GM21526 (cell line): ENCODE measurements around the gene ANKRD55.
"Not testable (repeated sequence)": the region's sequence is repeated elsewhere in the genome, so short reads cannot be mapped to it uniquely, and the experiment has no call there.

Experiments used
- ATAC-seq: cut with Tn5 transposase; IDR thresholded peaks from one replicate; pipeline ENCODE4 v1.9.1; 2021; ENCODE audit warnings: moderate library complexity; ENCODE audit not compliant: unreplicated experiment, low FRiP score

Gene ANKRD55

DNA sequence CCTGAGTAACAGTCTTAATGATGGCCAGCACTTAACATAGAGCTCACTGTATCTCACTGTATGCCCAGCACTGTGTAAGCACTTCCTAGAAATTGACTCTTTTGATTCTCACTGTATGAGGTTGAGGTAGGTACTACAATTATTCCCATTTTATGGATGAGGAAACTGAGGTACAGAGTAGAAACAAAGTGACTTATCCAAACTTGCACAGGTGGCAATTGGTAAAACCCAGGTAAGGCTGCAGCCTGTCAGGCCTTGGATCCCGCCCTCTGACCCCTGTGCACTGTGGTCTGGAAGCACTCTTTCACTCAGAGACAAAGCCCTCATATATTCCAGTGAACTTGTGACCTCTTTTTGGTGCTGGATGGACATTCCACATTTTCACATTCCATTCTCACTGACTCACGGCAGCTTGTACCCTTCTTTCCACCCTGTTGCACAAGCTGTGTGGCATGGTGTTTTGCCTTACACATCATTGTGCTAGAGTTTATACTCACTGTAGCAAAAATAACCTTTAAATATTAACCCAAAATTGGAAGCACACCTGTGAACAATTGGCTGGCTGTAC is 21.7 kb downstream of the ANKRD55 start:
- ATAC-seq = no peak

DNA sequence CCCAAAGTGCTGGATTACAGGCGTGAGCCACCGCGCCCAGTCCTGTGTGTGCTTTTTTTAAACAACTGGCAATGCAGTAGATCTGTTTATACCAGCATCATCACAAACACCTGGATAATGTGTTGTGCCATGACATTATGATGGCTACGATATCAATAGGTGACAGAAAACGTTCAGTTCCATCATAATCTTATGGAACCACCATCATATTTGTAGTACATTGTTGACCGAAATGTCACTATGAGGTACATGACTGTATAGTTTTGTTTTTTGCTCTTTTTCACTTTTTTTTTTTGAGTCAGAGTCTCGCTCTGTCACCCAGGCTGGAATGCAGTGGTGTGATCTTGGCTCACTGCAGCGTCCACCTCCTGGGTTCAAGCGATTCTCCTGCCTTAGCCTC is 24.4 kb downstream of the ANKRD55 start:
- ATAC-seq = no peak

DNA sequence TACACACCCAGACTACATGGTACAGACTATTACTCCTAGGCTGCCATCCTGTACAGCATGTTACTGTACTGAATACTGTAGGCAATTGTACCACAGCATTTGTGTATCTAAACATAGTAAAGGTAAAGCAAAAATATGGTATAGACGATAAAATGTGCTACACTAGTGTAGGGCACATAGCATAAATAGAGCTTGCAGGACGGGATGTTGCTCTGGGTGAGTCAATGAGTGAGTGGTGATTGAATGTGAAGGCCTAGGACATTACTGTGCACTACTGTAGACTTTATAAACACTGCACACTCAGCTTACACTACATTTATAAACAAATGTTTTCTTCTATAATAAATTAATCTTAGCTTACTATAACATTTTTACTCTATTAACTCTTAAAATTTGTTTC is 25.6 kb downstream of the ANKRD55 start:
- no peak for ATAC-seq

DNA sequence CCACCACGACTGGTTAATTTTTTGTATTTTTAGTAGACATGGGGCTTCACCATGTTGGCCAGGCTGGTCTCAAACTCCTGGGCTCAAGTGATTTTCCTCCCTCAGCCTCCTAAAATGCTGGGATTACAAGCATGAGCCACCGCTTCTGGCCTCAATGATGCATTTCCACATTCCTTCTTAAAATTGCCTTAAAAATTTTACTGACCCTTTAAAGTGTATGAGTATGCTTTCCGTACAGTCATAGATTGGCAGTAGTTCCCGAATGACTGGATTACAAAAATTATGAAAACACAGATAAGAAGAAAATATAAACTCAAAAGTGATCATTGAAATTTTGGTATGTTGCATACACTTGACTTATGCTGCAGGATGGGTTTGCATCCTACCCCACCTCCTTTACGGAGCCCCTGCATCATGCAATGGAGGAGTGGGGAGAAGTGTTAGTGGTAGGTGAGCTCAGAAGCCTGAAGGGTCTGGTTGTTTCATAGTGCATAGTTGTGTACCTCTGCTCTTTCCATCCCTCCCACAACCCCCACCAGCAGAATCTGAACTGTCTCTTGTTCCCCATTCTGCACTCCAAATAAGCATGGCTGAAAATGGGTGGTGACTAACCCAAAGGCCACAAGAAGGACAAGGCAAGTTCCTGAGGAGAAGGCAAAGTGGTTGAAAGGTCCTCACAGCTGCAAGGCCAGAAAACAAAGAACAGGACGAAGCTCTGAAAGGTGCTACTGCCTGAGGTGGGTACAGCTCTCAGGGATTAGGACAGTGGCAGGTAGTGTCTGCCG is 26.8 kb downstream of the ANKRD55 start:
- no peak for ATAC-seq

DNA sequence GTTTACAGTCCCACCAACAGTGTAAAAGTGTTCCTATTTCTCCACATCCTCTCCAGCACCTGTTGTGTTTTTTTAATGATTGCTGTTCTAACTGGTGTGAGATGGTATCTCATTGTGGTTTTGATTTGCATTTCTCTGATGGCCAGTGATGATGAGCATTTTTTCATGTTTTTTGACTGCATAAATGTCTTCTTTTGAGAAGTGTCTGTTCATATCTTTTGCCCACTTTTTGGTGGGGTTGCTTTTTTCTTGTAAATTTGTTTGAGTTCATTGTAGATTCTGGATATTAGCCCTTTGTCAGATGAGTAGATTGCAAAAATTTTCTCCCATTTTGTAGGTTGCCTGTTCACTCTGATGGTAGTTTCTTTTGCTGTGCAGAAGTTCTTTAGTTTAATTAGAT is 29.2 kb downstream of the ANKRD55 start:
- ATAC-seq = not testable (repeated sequence)

DNA sequence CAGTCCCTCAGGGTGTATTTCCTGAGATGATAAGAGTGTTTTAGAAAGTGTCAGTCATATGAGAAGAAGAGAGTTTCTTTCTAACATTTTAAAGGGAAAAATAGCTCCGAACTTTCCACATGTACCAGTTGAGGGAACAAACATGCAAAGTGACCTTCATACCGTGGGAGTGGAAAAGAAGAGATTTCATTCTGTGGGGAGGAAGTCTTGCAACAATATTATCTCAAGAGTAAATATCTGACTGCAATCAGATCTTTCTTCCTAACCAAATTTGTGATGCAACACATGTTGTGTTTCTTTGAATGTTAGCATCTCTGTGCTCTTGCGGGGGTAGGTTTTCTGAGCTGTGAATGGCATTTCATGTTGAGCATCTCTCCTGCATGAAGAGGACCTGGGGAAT is 30.6 kb downstream of the ANKRD55 start:
- ATAC-seq = no peak

DNA sequence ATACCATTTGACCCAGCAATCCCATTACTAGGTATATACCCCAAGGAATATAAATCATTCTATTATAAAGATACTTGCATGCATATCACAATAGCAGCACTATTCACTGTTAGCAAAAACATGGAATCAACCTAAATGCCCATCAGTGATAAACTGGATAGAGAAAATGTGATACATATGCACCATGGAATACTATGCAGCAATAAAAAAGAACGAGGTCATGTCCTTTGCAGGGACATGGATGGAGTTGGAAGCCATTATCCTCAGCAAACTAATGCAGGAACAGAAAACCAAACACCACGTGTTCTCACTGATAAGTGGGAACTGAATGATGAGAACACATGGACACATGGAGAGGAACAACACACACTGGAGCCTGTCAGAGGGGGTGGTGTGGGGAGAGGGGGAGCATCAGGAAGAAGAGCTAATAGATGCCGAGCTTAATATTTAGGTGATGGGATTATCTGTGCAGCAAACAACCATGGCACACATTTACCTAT is 31.3 kb downstream of the ANKRD55 start:
- not testable (repeated sequence) for ATAC-seq

DNA sequence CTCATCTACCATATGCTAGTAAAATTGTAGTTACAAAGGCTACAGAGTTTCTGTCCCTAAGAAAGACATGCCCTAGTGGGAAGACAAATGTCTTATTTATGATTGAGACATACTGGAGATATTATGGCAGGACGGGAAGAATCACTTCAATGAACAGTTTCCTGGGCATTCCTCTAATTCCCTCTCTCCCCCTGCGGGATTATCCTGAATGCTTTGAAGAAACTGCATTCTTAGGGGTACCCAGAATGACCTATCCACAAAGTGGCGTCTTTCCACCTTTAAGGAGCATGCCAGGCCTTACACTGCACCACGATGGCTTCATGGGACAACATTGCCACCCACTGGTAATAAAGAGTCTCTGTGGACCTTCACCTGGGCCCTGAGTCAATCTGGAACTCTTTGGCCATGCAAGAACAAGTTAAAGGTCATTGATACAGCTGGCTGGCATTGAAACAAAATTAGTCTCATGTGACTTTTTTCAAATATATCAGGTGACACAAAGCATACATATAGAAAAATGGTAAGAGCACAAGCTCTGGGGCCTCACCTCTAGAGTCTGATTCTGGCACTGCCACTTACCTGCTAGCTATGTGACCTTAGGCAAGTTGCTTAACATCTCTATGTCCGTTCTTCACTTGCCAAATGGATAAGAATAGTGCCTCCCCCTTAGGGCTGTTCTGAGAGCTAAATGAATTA is 32.0 kb downstream of the ANKRD55 start:
- ATAC-seq = peak; percentile 85

DNA sequence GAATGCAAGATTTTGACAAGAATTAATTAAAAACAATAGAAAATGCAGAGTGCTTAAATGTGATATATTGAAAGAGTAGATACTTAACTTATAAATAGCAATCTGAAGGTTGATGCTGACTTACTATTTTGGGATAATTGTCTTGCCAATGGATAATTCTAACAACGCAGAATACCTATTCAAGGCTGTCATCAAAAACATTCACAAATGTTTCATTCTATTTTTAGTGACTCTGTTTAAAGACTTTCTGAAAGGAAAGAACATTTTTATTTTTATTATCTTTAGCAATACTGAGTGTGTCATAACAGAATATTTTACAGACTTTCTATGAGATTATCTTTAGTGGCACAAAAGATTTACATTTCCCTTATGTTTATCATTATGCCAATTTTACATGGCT is 38.1 kb downstream of the ANKRD55 start:
- ATAC-seq = no peak

DNA sequence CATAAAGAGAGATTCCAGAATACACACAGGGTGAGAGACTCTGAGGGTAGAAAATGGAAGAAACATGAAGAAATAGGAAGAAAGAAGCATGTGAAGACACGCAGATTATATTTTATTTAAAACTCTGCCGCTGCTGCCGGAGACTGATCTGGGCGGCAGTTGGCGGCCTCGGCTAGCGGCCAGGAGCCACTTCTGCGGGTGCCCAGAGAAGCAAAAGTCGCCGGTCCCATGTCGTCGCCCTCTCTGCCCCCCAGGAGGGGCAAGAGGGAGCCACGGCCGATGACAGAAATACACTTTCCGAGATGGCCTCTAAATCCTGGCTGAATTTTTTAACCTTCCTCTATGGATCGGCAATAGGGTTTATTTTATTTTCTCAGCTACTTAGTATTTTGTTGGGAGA is 40.9 kb downstream of the ANKRD55 start:
- ATAC-seq = no peak

DNA sequence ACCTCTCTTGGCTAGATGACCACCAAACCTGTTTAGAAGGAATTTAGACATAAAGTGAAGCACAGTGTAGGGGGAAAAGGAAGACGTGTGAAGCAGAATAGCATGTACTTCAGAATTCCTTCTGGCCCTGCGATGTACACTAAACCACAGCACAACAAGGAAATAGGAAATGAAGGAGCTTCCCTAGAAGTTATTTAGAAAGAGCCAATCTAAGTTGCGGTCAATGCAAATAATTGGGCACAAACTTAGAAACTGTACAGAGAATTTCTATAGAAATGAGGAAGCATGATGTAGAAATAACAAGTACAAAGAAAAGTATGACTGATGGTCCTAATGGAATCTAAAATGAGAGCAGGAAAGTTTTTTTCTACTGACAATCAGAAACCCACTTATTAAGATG is 41.5 kb downstream of the ANKRD55 start:
- no peak for ATAC-seq

DNA sequence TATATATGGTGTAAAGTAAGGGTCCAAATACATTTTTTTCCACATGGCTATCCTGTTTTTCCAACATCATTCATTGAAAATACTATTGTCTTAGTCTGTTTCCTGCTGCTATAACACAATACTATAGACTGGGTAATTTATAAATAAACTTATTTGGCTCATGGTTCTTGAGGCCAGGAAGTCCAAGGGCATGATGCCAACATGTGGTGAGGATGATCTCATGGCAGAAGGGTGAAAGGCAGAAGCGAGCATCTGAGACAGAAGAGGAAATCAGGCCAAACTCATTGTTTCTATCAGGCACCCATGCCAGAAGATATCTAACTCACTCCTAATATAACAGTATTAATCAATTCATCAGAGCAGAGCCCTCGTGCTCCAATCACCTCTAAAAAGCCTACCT is 42.6 kb downstream of the ANKRD55 start:
- ATAC-seq = no peak

DNA sequence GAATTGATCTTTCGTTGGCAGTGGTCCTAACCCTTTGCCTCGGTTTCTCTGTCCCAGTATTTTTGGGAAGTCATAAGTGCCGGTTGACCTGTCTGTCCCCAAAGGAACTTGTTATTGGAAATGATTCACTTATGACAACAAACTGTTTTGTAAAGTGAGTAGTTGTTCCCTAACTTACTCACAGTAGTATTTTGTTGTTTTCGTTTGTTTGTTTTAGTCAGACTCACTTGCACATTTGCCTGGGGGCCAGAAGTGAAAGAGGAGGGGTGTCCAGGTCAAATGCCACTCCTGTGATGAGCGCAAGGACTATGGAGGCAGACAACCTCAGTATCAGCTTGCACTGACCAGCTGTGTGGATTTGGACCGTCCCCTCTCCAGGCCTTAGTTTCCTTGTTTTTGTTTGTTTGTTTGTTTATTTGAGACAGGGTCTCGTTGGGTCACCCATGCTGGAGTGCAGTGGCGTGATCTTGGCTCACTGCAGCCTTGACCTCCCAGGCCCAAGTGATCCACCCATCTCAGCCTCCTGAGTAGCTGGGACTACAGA is 47.3 kb downstream of the ANKRD55 start:
- no peak for ATAC-seq

DNA sequence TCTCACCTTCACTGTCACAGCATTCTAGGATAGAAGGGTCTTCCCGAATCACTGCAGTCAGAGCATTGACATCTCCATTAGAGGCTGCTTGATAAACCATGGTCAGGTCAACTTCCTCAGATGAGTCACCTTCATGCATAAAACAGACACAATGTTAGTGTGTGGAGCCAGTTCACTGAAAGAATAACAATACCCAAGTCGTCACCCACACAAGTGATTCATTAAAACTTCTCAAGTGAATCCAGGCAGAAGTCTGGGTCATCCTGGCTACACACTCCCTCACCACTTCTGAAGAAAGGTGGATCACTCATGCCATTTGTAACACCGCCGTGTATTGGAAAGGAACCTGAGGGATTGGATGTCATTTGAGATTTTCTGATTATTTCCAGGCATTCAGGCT is 49.6 kb downstream of the ANKRD55 start:
- ATAC-seq = no peak

DNA sequence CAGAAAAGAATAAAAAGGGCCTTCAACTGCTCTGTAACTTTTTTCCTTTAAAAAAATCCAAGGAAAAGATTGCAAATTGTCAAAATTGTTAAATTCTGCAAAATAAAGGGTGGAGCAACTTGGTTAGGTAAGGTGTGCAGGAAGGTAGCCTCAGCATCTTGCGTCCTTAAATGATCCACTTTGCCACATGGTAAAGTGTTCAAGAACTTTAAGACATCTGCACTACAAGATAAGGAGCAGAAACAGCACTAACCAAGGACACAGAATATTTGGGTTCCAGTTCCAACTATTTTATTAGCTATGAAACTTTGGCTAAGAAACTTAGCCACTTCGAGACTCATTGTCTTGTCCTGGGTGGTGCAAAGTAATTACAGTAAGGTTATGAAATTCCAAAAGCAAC is 53.7 kb downstream of the ANKRD55 start:
- ATAC-seq = no peak

DNA sequence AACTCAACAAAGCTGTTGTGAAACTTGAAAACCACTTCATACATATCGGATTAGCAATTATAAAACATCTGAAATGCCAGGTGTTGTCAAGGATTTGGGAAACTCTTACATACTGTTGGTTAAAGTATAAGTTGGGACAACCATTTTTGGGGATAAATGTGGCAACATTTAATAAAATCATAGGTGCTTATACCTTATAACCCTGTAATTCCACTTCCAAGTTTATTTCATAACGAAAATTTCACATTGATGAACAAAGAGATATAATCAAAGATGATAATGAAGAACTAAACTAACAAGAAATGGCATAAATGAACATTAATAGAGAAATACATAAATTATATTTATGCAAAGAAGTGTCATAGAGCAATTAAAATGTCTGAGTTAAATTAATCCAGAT is 54.3 kb downstream of the ANKRD55 start:
- ATAC-seq = no peak

DNA sequence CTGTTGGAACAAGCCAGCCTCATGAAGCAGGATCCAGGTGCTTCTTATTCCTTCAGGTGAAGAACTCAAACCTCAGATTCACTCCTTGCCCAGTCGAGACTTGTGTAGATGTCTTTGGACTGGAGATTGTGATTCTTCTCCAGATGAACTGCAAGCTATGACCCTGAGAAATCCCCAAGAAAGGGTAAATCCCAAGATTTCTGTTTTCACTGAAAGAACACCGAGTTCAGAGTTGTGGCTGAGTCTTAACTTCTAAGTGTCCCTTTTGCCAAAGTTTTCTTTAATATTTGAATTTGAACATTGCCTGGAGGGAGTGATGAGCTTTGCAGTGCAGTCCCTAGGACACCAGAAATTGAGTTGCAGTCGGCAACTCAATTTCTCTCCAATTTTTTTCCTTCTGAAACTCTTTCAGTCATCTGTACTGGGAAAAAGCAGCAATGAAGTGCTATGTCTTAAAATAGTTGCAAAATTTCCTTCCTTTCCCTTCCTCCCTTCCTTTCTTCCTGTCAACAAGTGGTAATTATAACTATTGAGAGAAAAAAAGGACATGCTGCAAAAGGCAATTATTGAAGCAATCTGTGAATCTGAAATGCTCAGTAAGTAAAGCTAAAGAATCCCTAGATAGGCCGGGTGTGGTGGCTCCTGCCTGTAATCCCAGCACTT is 56.1 kb downstream of the ANKRD55 start:
- ATAC-seq = no peak

DNA sequence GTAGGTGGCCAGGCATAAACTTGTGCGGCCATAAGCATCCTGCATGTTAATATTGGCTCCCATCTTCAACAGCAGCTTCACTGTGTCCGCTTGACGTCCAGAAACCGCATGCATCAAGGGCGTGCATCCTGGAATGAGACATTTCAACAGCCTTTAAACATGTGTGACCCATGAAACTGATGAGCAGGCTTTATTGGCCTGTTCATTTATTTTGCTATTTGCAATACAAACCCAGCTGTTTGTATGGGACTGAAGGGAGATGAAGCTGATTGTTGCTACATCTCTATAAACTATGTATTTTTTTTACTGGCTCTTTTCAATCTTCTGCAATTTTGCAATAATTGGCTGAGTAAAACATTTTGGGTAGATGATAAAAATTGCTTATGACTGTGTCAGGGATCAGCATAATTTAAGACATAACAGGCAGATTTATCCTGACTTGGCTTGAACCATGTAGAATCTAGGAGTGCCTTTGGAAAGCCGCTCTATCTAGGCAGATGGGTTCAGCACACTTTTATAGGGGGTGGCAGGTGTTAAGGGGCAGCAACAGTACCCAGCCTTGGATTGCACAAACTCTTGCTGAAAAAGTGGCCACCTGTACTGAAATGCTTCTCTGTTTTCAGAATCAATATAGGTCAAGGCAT is 56.9 kb downstream of the ANKRD55 start:
- ATAC-seq = no peak

DNA sequence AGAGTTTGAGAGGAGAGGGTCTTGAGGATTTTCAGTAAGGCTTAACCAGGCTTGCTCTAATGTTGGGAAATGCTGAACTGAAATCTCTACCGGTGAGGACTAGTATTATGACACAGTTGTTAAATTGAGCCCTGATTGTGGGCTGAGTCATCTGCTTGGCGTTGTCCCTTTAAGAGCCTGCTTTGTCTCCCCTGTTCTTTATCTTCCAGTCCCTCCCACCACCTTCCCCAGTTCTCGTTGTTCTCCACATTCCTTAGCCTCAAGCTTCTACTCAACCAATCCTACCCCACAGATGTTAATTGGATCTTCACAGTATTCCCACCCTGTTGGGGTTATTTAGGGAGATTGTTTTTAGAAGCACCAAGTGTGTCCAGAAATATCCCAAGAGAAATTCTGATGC is 57.6 kb downstream of the ANKRD55 start:
- no peak for ATAC-seq

DNA sequence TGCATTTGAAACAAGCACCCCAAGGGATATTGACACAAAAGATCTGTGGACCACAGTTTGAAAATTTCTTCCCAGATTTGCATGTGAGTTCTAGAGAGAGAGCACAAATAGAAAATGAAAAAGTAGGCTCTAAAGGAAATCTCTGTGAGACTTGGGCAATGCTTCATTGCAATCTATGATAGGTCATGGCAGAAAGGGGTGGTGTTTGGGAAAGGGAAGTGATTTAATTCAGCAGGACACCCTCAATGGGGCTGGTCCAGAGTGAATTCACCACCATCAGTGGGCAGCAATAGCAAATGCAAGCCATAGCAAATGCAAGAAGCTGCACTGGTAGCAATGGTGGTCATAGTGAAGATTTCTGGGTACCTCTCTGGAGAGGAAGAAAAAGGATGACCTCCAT is 58.1 kb downstream of the ANKRD55 start:
- ATAC-seq = no peak
